Neural cell (in vitro differentiated cells): ENCODE results near the gene NACC1. TPM values are rescaled to one million over a fixed set of nuclear protein-coding genes. Genes with fewer than 3 reads are reported as not detected.

Experiments used
- H2AFZ ChIP-seq: fragments of 200-600, 300-800 bp; sonication (generic), shearing (Covaris generic); 2 replicates; pipeline ENCODE4 v1.6.0; 2014; ENCODE audit warnings: low read depth, mild to moderate bottlenecking, antibody characterized with exemption, low read length, moderate library complexity
- H3F3A ChIP-seq: fragments of 200-600 bp; shearing (Covaris generic); 2 replicates; pipeline ENCODE4 v1.6.1; 2016; ENCODE audit warnings: mild to moderate bottlenecking, moderate library complexity, mixed read lengths, antibody characterized with exemption, low read length; ENCODE audit not compliant: insufficient read depth, poor library complexity, severe bottlenecking
- H3K27ac ChIP-seq: fragments of 200-600, 300-800 bp; sonication (generic), shearing (Covaris generic); 2 replicates; pipeline ENCODE4 v1.5.1; 2014; ENCODE audit warnings: mild to moderate bottlenecking, low read length, moderate library complexity
- H3K27me3 ChIP-seq: fragments of 300-800, 200-600 bp; sonication (generic), shearing (Covaris generic); 2 replicates; pipeline ENCODE4 v1.6.0; 2014; ENCODE audit warnings: mild to moderate bottlenecking, low read depth, low read length, moderate library complexity; ENCODE audit not compliant: insufficient read depth
- H3K36me3 ChIP-seq: fragments of 300-800, 200-600 bp; sonication (generic), shearing (Covaris generic); 2 replicates; pipeline ENCODE4 v1.5.1; 2014; ENCODE audit warnings: mild to moderate bottlenecking, antibody characterized with exemption, low read length, moderate library complexity; ENCODE audit not compliant: insufficient read depth
- H3K4me2 ChIP-seq: fragments of 300-800, 200-600 bp; sonication (generic), shearing (Covaris generic); 2 replicates; pipeline ENCODE4 v1.6.0; 2014; ENCODE audit warnings: mild to moderate bottlenecking, low read length
- H3K4me3 ChIP-seq: fragments of 300-800, 200-600 bp; sonication (generic), shearing (Covaris generic); 2 replicates; pipeline ENCODE4 v1.5.1; 2014; ENCODE audit warnings: mild to moderate bottlenecking, low read length, moderate library complexity
- H3K79me2 ChIP-seq: fragments of 200-600 bp; shearing (Covaris generic); replicated peaks from 2 replicates; pipeline ENCODE4 v1.6.0; 2014; ENCODE audit warnings: mild to moderate bottlenecking, low read length, moderate library complexity; ENCODE audit not compliant: insufficient read depth
- H3K9ac ChIP-seq: fragments of 300-800, 200-600 bp; sonication (generic), shearing (Covaris generic); 2 replicates; pipeline ENCODE4 v1.6.1; 2016; ENCODE audit warnings: mild to moderate bottlenecking, low read length, mixed read lengths
- H3K9me2 ChIP-seq: fragments of 200-600 bp; shearing (Covaris generic); 2 replicates; pipeline ENCODE4 v1.6.1; 2016; ENCODE audit warnings: mild to moderate bottlenecking, low read length, mixed read lengths; ENCODE audit not compliant: insufficient read depth
- H3K9me3 ChIP-seq: fragments of 200-600, 300-800 bp; sonication (generic), shearing (Covaris generic); 2 replicates; pipeline ENCODE4 v1.6.1; 2016; ENCODE audit warnings: mild to moderate bottlenecking, mixed run types, low read length, moderate library complexity, mixed read lengths
- H4K20me1 ChIP-seq: fragments of 200-600 bp; shearing (Covaris generic); 2 replicates; pipeline ENCODE4 v1.6.1; 2016; ENCODE audit warnings: mild to moderate bottlenecking, mixed run types; ENCODE audit not compliant: insufficient read depth
- EP300 ChIP-seq: fragments of 450-650 bp; conservative IDR thresholded peaks from 2 replicates; pipeline ENCODE4 v1.6.1; 2014; ENCODE audit warnings: antibody characterized with exemption, mild to moderate bottlenecking, moderate library complexity; ENCODE audit not compliant: poor library complexity, severe bottlenecking
- EZH2 ChIP-seq: fragments of 200-600, 300-800 bp; shearing (Covaris generic), sonication (generic); IDR thresholded peaks from 2 replicates; pipeline ENCODE4 v1.6.1; 2014; ENCODE audit warnings: antibody characterized with exemption, low read length, borderline replicate concordance, mild to moderate bottlenecking; ENCODE audit not compliant: insufficient read depth, poor library complexity, severe bottlenecking
- MXI1 ChIP-seq: fragments of 450-650 bp; conservative IDR thresholded peaks from 2 replicates; pipeline ENCODE4 v1.6.1; 2014; ENCODE audit warnings: antibody characterized with exemption, mild to moderate bottlenecking; ENCODE audit not compliant: poor library complexity, severe bottlenecking
- POLR2AphosphoS5 ChIP-seq: IDR thresholded peaks from 2 replicates; pipeline ENCODE4 v1.6.1; 2012
- RAD21 ChIP-seq: fragments of 450-650 bp; conservative IDR thresholded peaks from 2 replicates; pipeline ENCODE4 v1.6.1; 2014; ENCODE audit warnings: antibody characterized with exemption, mild to moderate bottlenecking, moderate library complexity
- SMC3 ChIP-seq: fragments of 450-650 bp; conservative IDR thresholded peaks from 2 replicates; pipeline ENCODE4 v1.6.1; 2014; ENCODE audit warnings: antibody characterized with exemption, mild to moderate bottlenecking, moderate library complexity; ENCODE audit not compliant: poor library complexity
- TAF1 ChIP-seq: IDR thresholded peaks from 2 replicates; pipeline ENCODE4 v1.6.1; 2012; ENCODE audit warnings: low read depth
- polyA plus RNA-seq: library from polyadenylated mRNA; depleted of rRNA; stranded (reverse); fragments of >200 nt; gene quantifications from 2 replicates; pipeline ENCODE4 v1.2.3, GENCODE V29; 2014
- TF ChIP-seq, protein P1 (sequence below): fragments of 450-650 bp; IDR thresholded peaks from 2 replicates; pipeline ENCODE4 v1.5.1; 2014; ENCODE audit warnings: antibody characterized with exemption, mild to moderate bottlenecking, moderate library complexity; ENCODE audit not compliant: poor library complexity, severe bottlenecking
- TF ChIP-seq, protein P2 (sequence below): IDR thresholded peaks from 2 replicates; pipeline ENCODE4 v1.6.1; 2012; ENCODE audit warnings: borderline replicate concordance

NACC1 gene
- polyA plus RNA-seq, 1 donor from 2014 or later, result 16.1 TPM

DNA sequence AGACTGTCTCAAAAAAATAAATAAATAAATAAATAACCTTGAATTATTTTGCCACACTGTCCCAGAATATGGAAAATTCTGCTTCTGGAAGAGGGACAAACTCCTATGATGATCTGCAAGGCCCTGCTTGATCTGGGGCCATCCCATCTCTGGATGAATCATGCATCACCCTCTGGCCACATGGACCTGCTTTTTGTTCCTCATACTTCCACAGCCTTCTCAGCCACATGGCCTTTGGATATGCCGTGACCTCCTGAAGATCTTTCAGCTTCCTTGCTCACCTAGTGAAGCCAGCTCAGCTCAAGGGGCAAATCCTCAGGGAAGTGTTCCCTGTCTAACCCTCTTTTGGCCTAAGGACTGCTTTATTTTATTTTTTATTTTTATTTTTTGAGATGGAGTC, 42.5 kb downstream of the NACC1 start:
- H3K9me3 ChIP-seq, result no peaks in the 10 kb centered on the region
- no peaks in the 10 kb centered on the region for H3K36me3 ChIP-seq
- H4K20me1 ChIP-seq, result no peaks in the 10 kb centered on the region
- peaks cover 9% of the 10 kb centered on the region for H3K27me3 ChIP-seq
- H3K9me2 ChIP-seq, result no peaks in the 10 kb centered on the region
- H3K79me2 ChIP-seq, result no peaks in the 10 kb centered on the region
- H3K27ac ChIP-seq, result no peak overlapping the region
- H3K4me3 ChIP-seq, result no peak overlapping the region
- no peak overlapping the region for H3K9ac ChIP-seq
- no peaks in the 10 kb centered on the region for H3F3A ChIP-seq
- TF ChIP-seq EZH2 (no peak), RAD21 (no peak), TAF1 (no peak), POLR2AphosphoS5 (no peak), SMC3 (no peak), EP300 (no peak), MXI1 (no peak)
- TF ChIP-seq, protein P1, sequence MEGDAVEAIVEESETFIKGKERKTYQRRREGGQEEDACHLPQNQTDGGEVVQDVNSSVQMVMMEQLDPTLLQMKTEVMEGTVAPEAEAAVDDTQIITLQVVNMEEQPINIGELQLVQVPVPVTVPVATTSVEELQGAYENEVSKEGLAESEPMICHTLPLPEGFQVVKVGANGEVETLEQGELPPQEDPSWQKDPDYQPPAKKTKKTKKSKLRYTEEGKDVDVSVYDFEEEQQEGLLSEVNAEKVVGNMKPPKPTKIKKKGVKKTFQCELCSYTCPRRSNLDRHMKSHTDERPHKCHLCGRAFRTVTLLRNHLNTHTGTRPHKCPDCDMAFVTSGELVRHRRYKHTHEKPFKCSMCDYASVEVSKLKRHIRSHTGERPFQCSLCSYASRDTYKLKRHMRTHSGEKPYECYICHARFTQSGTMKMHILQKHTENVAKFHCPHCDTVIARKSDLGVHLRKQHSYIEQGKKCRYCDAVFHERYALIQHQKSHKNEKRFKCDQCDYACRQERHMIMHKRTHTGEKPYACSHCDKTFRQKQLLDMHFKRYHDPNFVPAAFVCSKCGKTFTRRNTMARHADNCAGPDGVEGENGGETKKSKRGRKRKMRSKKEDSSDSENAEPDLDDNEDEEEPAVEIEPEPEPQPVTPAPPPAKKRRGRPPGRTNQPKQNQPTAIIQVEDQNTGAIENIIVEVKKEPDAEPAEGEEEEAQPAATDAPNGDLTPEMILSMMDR, result no peak
- TF ChIP-seq, protein P2, sequence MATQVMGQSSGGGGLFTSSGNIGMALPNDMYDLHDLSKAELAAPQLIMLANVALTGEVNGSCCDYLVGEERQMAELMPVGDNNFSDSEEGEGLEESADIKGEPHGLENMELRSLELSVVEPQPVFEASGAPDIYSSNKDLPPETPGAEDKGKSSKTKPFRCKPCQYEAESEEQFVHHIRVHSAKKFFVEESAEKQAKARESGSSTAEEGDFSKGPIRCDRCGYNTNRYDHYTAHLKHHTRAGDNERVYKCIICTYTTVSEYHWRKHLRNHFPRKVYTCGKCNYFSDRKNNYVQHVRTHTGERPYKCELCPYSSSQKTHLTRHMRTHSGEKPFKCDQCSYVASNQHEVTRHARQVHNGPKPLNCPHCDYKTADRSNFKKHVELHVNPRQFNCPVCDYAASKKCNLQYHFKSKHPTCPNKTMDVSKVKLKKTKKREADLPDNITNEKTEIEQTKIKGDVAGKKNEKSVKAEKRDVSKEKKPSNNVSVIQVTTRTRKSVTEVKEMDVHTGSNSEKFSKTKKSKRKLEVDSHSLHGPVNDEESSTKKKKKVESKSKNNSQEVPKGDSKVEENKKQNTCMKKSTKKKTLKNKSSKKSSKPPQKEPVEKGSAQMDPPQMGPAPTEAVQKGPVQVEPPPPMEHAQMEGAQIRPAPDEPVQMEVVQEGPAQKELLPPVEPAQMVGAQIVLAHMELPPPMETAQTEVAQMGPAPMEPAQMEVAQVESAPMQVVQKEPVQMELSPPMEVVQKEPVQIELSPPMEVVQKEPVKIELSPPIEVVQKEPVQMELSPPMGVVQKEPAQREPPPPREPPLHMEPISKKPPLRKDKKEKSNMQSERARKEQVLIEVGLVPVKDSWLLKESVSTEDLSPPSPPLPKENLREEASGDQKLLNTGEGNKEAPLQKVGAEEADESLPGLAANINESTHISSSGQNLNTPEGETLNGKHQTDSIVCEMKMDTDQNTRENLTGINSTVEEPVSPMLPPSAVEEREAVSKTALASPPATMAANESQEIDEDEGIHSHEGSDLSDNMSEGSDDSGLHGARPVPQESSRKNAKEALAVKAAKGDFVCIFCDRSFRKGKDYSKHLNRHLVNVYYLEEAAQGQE, result no peak
- H3K4me2 ChIP-seq, result no peak overlapping the region
- no peak overlapping the region for H2AFZ ChIP-seq

DNA sequence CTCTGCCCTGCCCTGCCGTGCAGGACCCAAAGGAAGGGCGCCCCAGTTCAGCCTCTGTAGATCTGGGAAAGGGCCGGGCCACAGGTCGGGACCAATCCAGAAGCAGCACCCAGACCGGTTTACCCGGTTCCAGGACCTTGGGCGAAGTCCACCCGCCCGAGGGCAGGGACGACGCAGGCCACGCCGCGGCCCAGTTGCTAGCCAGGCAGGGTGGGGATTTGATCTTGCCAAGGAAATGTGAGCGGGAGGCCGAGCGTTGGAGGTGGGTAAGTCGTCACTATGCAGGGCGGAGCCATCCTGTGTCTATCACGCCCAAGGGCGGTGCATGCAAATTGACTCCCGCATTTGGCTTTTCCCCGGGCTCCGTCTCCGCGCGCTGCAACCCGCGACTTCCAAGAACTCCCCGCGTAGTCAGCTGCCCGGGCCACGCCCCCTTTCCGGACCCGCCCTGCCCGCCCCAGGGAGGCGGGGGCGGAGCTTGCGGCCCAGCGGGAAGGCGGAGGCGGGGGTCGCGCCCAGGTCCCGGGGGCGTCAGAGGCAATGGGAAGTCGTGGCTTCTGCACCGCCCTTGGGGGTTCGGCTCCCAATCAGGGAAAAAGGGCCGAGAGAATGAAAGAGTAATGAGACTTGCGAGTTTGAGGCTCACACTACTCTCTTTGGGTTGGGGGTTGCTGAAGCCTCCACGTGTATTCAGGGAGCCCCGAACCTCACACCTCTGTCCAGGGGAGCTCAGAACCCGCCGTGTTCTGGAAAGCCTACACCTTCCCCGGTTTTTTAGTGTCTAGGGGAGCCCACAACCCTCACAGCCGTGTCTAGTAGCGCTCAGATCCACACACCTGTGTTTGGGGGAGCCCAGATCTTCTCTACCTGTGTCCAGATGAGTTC, 44.9 kb downstream of the NACC1 start:
- Histone ChIP-seq H3K9ac (peak overlapping the region; percentile 36), H3K36me3 (no peaks in the 10 kb centered on the region), H2AFZ (peak overlapping the region; percentile 27)

More for the DNA sequence above, 44.9 kb downstream of the NACC1 start:
- Histone ChIP-seq H3F3A (no peaks in the 10 kb centered on the region), H3K9me2 (no peaks in the 10 kb centered on the region), H4K20me1 (no peaks in the 10 kb centered on the region), H3K9me3 (no peaks in the 10 kb centered on the region), H3K27ac (no peak overlapping the region), H3K79me2 (no peaks in the 10 kb centered on the region), H3K4me2 (no peak overlapping the region), H3K4me3 (peak overlapping the region; percentile 61), H3K27me3 (peaks cover 9% of the 10 kb centered on the region)
- TF ChIP-seq POLR2AphosphoS5, result no peak
- no peak for TF ChIP-seq MXI1
- no peak for TF ChIP-seq EP300
- TF ChIP-seq EZH2, result no peak
- no peak for TF ChIP-seq SMC3
- no peak for TF ChIP-seq RAD21
- TF ChIP-seq, protein P1, result no peak
- no peak for TF ChIP-seq TAF1
- TF ChIP-seq, protein P2, result no peak
